HCT116 (cell line): ENCODE data around the gene CAMK1D. TPM values are rescaled to one million over a fixed set of nuclear protein-coding genes. Genes with fewer than 3 reads are reported as not detected.

Source experiments
- ATAC-seq: fragments of 200-7000 bp; cut with Tn5 transposase; 2 replicates; pipeline ENCODE4 v1.9.1; 2020; ENCODE audit warnings: mild to moderate bottlenecking, moderate library complexity
- BruUV-seq: library from RNA; stranded (reverse); fragments of 400-500 nt; replicated peaks from 2 replicates; lab custom pipeline; 2021; lab: Mats Ljungman, UMichigan
- CTCF ChIA-PET: fragments of 300-600 bp; sonication (Branson Sonifier 250); formaldehyde crosslinking; loops from one replicate; lab custom pipeline; 2021; ENCODE audit warnings: antibody characterized with exemption; lab: Charles Lee
- POLR2A ChIA-PET: fragments of 300-600, 350-600 bp; sonication (Branson Sonifier 250); formaldehyde crosslinking; loops from one replicate; lab custom pipeline; 2021; ENCODE audit warnings: antibody characterized with exemption; lab: Charles Lee
- RAD21 ChIA-PET, 2 experiments: fragments of 300-600 bp; sonication (Branson Sonifier 250); formaldehyde crosslinking; loops; one replicate each; lab custom pipeline; 2023; ENCODE audit warnings: low total read pairs in 2 of 2; ENCODE audit not compliant: uncharacterized antibody in 2 of 2, unreplicated experiment in 2 of 2, low non-redundant PET in 1 of 2; lab: Charles Lee
- DNase-seq: peaks from one replicate; pipeline ENCODE4 v3.0.0-alpha.2; 2010; ENCODE audit warnings: low read depth, low spot score
- H2AFZ ChIP-seq: fragments of 200-600 bp; shearing (Covaris generic), sonication (generic); 2 replicates; pipeline ENCODE4 v1.6.1; 2017; ENCODE audit warnings: low read depth, mixed run types, mixed read lengths, antibody characterized with exemption, low read length; ENCODE audit not compliant: poor library complexity, severe bottlenecking
- H3K27ac ChIP-seq: 2 replicates; pipeline ENCODE4 v1.5.1; 2012; ENCODE audit warnings: low read depth, low read length
- H3K27me3 ChIP-seq: fragments of 200-600 bp; sonication (generic); 2 replicates; pipeline ENCODE4 v1.6.1; 2016; ENCODE audit warnings: mixed run types, low read length, mixed read lengths; ENCODE audit not compliant: insufficient read depth
- H3K36me3 ChIP-seq, 2 experiments: fragments of 200-500 bp in 1 of 2; fragments of 200-600 bp in 1 of 2; sonication (Bioruptor generic) in 1 of 2; sonication (generic) in 1 of 2; 2 replicates each; pipeline versions ENCODE4 v1.5.1 to v1.6.1; 2014 to 2016; ENCODE audit warnings: low read length in 2 of 2, inconsistent platforms in 1 of 2, mixed read lengths in 1 of 2, mixed run types in 1 of 2; ENCODE audit not compliant: insufficient read depth in 2 of 2, control insufficient read depth in 1 of 2
- H3K4me1 ChIP-seq, 2 experiments: fragments of 200-600 bp in 1 of 2; sonication (generic) in 1 of 2; 2 replicates each; pipeline versions ENCODE4 v1.5.1 to v1.6.1; 2012 to 2017; ENCODE audit warnings: low read length in 2 of 2, inconsistent platforms in 1 of 2, mild to moderate bottlenecking in 1 of 2, mixed read lengths in 1 of 2, mixed run types in 1 of 2, moderate library complexity in 1 of 2; ENCODE audit not compliant: insufficient read depth in 2 of 2, control insufficient read depth in 1 of 2
- H3K4me2 ChIP-seq: fragments of 200-600 bp; sonication (generic); 2 replicates; pipeline ENCODE4 v1.6.1; 2017; ENCODE audit warnings: mixed run types, low read length, mixed read lengths
- H3K4me3 ChIP-seq, 2 experiments: fragments of 200-600 bp in 1 of 2; sonication (generic) in 1 of 2; replicated peaks in 1 of 2; 2 replicates each; pipeline ENCODE4 v1.5.1; 2011 to 2016; ENCODE audit warnings: low read length in 2 of 2, control low read depth in 1 of 2, low read depth in 1 of 2, mild to moderate bottlenecking in 1 of 2, mixed read lengths in 1 of 2, mixed run types in 1 of 2
- H3K79me2 ChIP-seq: fragments of 200-600 bp; sonication (generic); 2 replicates; pipeline ENCODE4 v1.6.1; 2017; ENCODE audit warnings: mild to moderate bottlenecking, mixed run types, low read length, moderate library complexity, mixed read lengths; ENCODE audit not compliant: insufficient read depth
- H3K9ac ChIP-seq: fragments of 200-600 bp; sonication (generic); 2 replicates; pipeline ENCODE4 v1.6.1; 2016; ENCODE audit warnings: low read length, mixed read lengths
- H3K9me2 ChIP-seq: fragments of 200-600 bp; sonication (generic), shearing (Covaris generic); 2 replicates; pipeline ENCODE4 v1.6.1; 2017; ENCODE audit warnings: mixed run types, mild to moderate bottlenecking, moderate library complexity; ENCODE audit not compliant: insufficient read depth
- H3K9me3 ChIP-seq, 2 experiments: fragments of 200-500 bp in 1 of 2; fragments of 200-600 bp in 1 of 2; sonication (Bioruptor generic) in 1 of 2; sonication (generic) in 1 of 2; 2 replicates each; pipeline ENCODE4 v1.6.1; 2014 to 2017; ENCODE audit warnings: low read length in 2 of 2, mixed read lengths in 2 of 2, inconsistent platforms in 1 of 2, low read depth in 1 of 2, mild to moderate bottlenecking in 1 of 2, mixed run types in 1 of 2, moderate library complexity in 1 of 2; ENCODE audit not compliant: control insufficient read depth in 1 of 2, insufficient read depth in 1 of 2
- H4K20me1 ChIP-seq: fragments of 200-600 bp; sonication (generic), shearing (Covaris generic); 2 replicates; pipeline ENCODE4 v1.6.1; 2017; ENCODE audit warnings: mixed run types, mild to moderate bottlenecking, moderate library complexity; ENCODE audit not compliant: insufficient read depth
- ATF3 ChIP-seq: IDR thresholded peaks from 2 replicates; pipeline ENCODE4 v1.6.1; 2012
- CTCF ChIP-seq, 3 experiments: fragments of 200-600 bp in 1 of 3; sonication (generic) in 1 of 3; IDR thresholded peaks in 2 of 3; conservative IDR thresholded peaks in 1 of 3; 2 replicates each; pipeline ENCODE4 v1.5.1; 2012 to 2017; ENCODE audit warnings: low read depth in 2 of 3, low read length in 2 of 3, antibody characterized with exemption in 1 of 3, borderline replicate concordance in 1 of 3, control low read depth in 1 of 3, mild to moderate bottlenecking in 1 of 3, mixed read lengths in 1 of 3, mixed run types in 1 of 3, moderate library complexity in 1 of 3; ENCODE audit not compliant: insufficient read depth in 1 of 3
- FOSL1 ChIP-seq: IDR thresholded peaks from 2 replicates; pipeline ENCODE4 v1.6.1; 2012; ENCODE audit warnings: low read depth
- JUND ChIP-seq: IDR thresholded peaks from 2 replicates; pipeline ENCODE4 v1.6.1; 2012
- POLR2A ChIP-seq: IDR thresholded peaks from 2 replicates; pipeline ENCODE4 v1.7.0; 2011; ENCODE audit warnings: borderline replicate concordance; ENCODE audit not compliant: insufficient read depth, insufficient read length; ENCODE audit errors: extremely low read depth
- REST ChIP-seq: IDR thresholded peaks from 2 replicates; pipeline ENCODE4 v1.6.1; 2012; ENCODE audit warnings: low read depth
- SIN3A ChIP-seq: IDR thresholded peaks from 2 replicates; pipeline ENCODE4 v1.6.1; 2012; ENCODE audit warnings: low read depth
- SP1 ChIP-seq: IDR thresholded peaks from 2 replicates; pipeline ENCODE4 v1.6.1; 2012; ENCODE audit warnings: low read depth
- SRF ChIP-seq: IDR thresholded peaks from 2 replicates; pipeline ENCODE4 v1.6.1; 2012; ENCODE audit warnings: low read depth
- YY1 ChIP-seq: IDR thresholded peaks from 2 replicates; pipeline ENCODE4 v1.6.1; 2011; ENCODE audit warnings: low read length, low read depth, moderate library complexity, mild to moderate bottlenecking; ENCODE audit not compliant: insufficient replicate concordance; ENCODE audit errors: extremely low read depth
- ZBTB33 ChIP-seq: IDR thresholded peaks from 2 replicates; pipeline ENCODE4 v1.6.1; 2011; ENCODE audit warnings: mild to moderate bottlenecking, low read length, moderate library complexity; ENCODE audit not compliant: insufficient replicate concordance; ENCODE audit errors: extremely low read depth
- ZNF274 ChIP-seq: fragments of 200-500 bp; sonication (Bioruptor generic); IDR thresholded peaks from 2 replicates; pipeline ENCODE4 v1.6.1; 2014; ENCODE audit warnings: mild to moderate bottlenecking, low read depth, low read length, inconsistent platforms
- intact Hi-C: fragments of 100-400 bp; cut with micrococcal nuclease; formaldehyde crosslinking; loops from 2 replicates; pipeline ENCODE4 v1.10.0; 2022
- total RNA-seq: library from RNA; stranded (reverse); gene quantifications from one replicate; pipeline ENCODE4 v1.2.1, GENCODE V29; 2021; ENCODE audit not compliant: unreplicated experiment

The CAMK1D gene
- total RNA-seq, 1 experiment from 2014 or later = 9.6 TPM

GRCh38 chr10:12699781-12700556 lies 350.6 kb downstream of the CAMK1D start (continued):
- TF ChIP-seq REST = no peak

DNA sequence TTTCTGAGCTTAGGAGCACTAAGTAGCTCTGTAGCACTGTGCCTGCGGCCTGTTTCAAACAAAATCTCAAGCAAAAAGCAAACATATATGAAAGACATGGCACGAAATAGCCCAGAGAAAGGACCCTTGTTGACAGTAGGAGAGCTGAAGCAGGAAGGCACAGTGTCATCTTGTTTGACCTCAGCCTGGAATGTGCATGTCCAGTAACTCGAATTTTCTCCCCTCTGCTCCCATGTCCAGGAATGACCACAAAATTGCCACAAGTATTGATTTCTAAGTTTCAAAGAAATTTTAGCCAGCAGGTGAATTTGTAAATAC lies 351.2 kb downstream of the CAMK1D start:
- Histone ChIP-seq H3K27me3 (no peaks in the 10 kb centered on the region), H4K20me1 (no peaks in the 10 kb centered on the region), H3K27ac (no peak overlapping the region), H3K4me3 (no peak overlapping the region), H3K4me2 (no peak overlapping the region), H2AFZ (no peak overlapping the region), H3K9ac (no peak overlapping the region), H3K79me2 (no peaks in the 10 kb centered on the region), H3K9me2 (no peaks in the 10 kb centered on the region), H3K9me3 (no peaks in the 10 kb centered on the region), H3K36me3 (no peaks in the 10 kb centered on the region), H3K4me1 (peaks cover 11 to 33% of the 10 kb centered on the region in 2 experiments)
- intact Hi-C loops = no loop called here
- TF ChIP-seq SRF (no peak), FOSL1 (no peak), SP1 (no peak), JUND (no peak), ZNF274 (no peak), POLR2A (no peak), YY1 (no peak), REST (no peak), ZBTB33 (no peak), ATF3 (no peak), SIN3A (no peak), CTCF (IDR thresholded peaks at IDR 0.05 in 2 of 3, conservative IDR thresholded peaks at IDR 0.05 in 1 of 3; ENCODE audit: borderline replicate concordance in 1 of 3, insufficient read depth in 1 of 3, low read depth in 2 of 3, low read length in 2 of 3) (no peak)
- ChIA-PET CTCF (no interaction called here), RAD21 (no interaction called here), POLR2A (no interaction called here)
- DNase-seq = no peak
- no TSS peak for BruUV-seq
- no peak for ATAC-seq
